ENCODE results near the gene RUSC2. TPM values are rescaled to one million over a fixed set of nuclear protein-coding genes. Genes with fewer than 3 reads are reported as not detected.

Gene RUSC2
- 17.9 and 20.8 TPM in 2 replicates for total RNA-seq
- long read RNA-seq, partial matches to known transcripts = 1 of 2 reads
- long read RNA-seq, other reads (novel, unspliced or antisense) = 1 of 2 reads

DNA sequence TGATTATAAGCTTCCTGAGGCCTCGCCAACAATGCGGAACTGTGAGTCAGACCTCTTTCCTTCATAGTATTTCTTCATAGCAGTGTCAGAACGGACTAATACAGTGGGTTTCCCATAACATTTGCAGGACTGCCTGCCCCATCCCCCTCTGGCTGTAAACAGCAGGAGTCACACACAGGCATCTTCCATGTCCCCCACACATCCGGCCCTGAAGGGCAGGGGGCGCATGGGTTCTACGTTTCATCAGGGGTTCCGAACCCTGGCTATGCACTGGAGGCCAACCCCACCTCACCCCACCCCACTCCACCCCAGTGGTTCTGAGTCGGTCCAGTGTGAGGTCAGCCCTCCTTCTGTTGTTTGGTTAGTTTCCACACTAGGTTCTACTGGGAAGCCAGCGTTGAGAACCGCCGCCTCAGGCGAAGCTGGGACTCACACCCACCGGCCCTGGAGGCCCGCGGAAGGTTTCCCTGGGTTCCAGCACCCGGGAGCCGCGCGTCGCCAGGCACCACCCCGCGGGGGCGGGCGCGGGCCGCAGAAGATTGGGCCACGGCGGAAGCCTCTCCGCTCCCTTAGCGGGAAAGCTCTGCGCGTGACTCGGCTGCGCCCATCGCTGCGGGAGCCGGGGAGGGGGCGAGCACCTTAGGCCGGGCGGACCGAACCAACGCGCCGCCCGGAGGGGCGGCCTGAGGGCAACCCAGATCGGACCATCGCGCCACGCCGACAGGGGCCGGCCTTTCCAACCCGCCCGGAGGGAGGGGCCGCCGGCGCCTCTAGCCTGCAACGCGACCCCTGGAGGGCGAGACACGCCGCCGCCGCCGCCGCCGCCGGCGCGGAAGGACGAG lies at the start of gene RUSC2:
Gene RUSC2 (plus strand): TSS at position 799 of the 842 bp plus-strand sequence. CDS start 56,411 bp downstream, outside the sequence.
- H3K36me3 Mint-ChIP-seq (ENCODE audit: insufficient read depth) = peaks cover 4% of the 10 kb centered on the region
- H3K27me3 Mint-ChIP-seq = no peaks in the 10 kb centered on the region
- peak; percentile 93 for DNase-seq (ENCODE audit: low spot score, unreplicated experiment)
- TF ChIP-seq CTCF (IDR thresholded peaks at IDR 0.05; ENCODE audit: unreplicated experiment) = peak; percentile 43
- H3K4me1 Mint-ChIP-seq (ENCODE audit: low read depth) = peaks cover 22% of the 10 kb centered on the region
- H3K27ac Mint-ChIP-seq = peak within 1 kb of the TSS; percentile 95
- H3K4me3 Mint-ChIP-seq (ENCODE audit: low read depth) = peak within 1 kb of the TSS; percentile 92
- H3K9me3 Mint-ChIP-seq (ENCODE audit: low read depth) = no peaks in the 10 kb centered on the region

DNA sequence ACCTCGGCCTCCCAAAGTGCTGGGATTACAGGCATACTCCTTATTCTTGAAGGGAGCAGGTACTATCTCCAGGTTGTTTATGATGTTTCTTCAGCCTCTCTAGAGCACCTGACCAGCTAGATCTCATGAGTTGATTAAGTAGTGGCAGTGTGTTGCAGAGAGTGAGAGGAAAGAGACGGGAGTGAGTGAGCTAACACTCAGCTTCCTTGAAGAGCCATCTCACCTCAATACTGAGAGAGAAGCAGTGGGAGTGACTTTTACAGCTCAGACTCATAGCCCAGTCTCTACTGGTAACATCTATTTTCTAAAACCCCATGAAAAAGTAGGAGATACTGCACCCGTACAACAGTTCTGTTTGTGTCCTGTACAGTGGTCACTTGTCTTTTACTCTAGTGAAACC lies 43.9 kb upstream of the RUSC2 start:
- Mint-ChIP-seq H3K4me3 (ENCODE audit: low read depth) (no peak overlapping the region), H3K27me3 (no peaks in the 10 kb centered on the region), H3K36me3 (ENCODE audit: insufficient read depth) (no peaks in the 10 kb centered on the region), H3K4me1 (ENCODE audit: low read depth) (peaks cover 9% of the 10 kb centered on the region), H3K27ac (no peak overlapping the region), H3K9me3 (ENCODE audit: low read depth) (no peaks in the 10 kb centered on the region)
- no peak for DNase-seq (ENCODE audit: low spot score, unreplicated experiment)
- TF ChIP-seq CTCF (IDR thresholded peaks at IDR 0.05; ENCODE audit: unreplicated experiment) = no peak

- Mint-ChIP-seq H3K27me3 (no peaks in the 10 kb centered on the region), H3K4me1 (ENCODE audit: low read depth) (peaks cover 9% of the 10 kb centered on the region), H3K36me3 (ENCODE audit: insufficient read depth) (no peaks in the 10 kb centered on the region), H3K27ac (no peak overlapping the region), H3K9me3 (ENCODE audit: low read depth) (no peaks in the 10 kb centered on the region), H3K4me3 (ENCODE audit: low read depth) (no peak overlapping the region)
- no peak for TF ChIP-seq CTCF (IDR thresholded peaks at IDR 0.05; ENCODE audit: unreplicated experiment)
- no peak for DNase-seq (ENCODE audit: low spot score, unreplicated experiment)
Measured at GRCh38 chr9:35448496-35448895, 41.4 kb upstream of the RUSC2 start.

GRCh38 chr9:35452481-35452880 lies 37.4 kb upstream of the RUSC2 start:
- H3K36me3 Mint-ChIP-seq (ENCODE audit: insufficient read depth) = peaks cover 2% of the 10 kb centered on the region
- no peak for DNase-seq (ENCODE audit: low spot score, unreplicated experiment)
- H3K27ac Mint-ChIP-seq = no peak overlapping the region
- H3K27me3 Mint-ChIP-seq = no peaks in the 10 kb centered on the region
- TF ChIP-seq CTCF (IDR thresholded peaks at IDR 0.05; ENCODE audit: unreplicated experiment) = no peak
- H3K9me3 Mint-ChIP-seq (ENCODE audit: low read depth) = peaks cover 11% of the 10 kb centered on the region
- H3K4me1 Mint-ChIP-seq (ENCODE audit: low read depth) = peaks cover 9% of the 10 kb centered on the region
- no peak overlapping the region for H3K4me3 Mint-ChIP-seq (ENCODE audit: low read depth)

DNA sequence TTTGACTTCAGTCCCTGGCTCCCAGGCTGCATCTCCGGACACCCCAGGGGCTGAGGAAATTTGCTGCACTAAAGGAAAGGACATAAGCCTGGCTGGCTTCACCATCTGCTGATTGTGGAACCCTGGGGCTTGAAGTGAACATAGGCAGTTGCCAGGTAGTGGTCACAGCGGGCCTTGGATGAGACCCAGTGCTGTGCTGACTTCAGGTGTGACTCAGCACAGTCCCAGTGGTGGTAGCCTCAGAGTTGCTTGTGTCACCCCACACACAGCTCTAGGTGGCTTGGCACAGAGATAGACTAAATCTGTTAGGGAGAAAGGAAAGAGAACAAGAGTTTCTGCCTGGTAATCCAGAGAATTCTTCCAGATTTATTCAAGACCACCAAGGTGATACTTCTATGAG lies 36.1 kb upstream of the RUSC2 start:
- Mint-ChIP-seq H3K27me3 (no peaks in the 10 kb centered on the region), H3K4me1 (ENCODE audit: low read depth) (peaks cover 5% of the 10 kb centered on the region), H3K9me3 (ENCODE audit: low read depth) (peaks cover 11% of the 10 kb centered on the region), H3K27ac (no peak overlapping the region), H3K4me3 (ENCODE audit: low read depth) (no peak overlapping the region), H3K36me3 (ENCODE audit: insufficient read depth) (peaks cover 2% of the 10 kb centered on the region)
- no peak for TF ChIP-seq CTCF (IDR thresholded peaks at IDR 0.05; ENCODE audit: unreplicated experiment)
- no peak for DNase-seq (ENCODE audit: low spot score, unreplicated experiment)

All from progenitor cell of endocrine pancreas (in vitro differentiated cells).